H1 (cell line): ENCODE results near the gene EIF4E3.

Experiments used
- BRCA1 ChIP-seq: IDR thresholded peaks from 2 replicates; pipeline ENCODE4 v1.6.1; 2012; ENCODE audit warnings: low read depth, low read length, improper control_type of control experiment
- CHD2 ChIP-seq: IDR thresholded peaks from 2 replicates; pipeline ENCODE4 v1.6.1; 2012; ENCODE audit warnings: low read length, improper control_type of control experiment
- CTCF ChIP-seq, 3 experiments: IDR thresholded peaks; 1 replicate in 2 of 3; 2 replicates in 1 of 3; pipeline versions ENCODE4 v1.5.1 to v1.6.1; 2011; ENCODE audit warnings: low read length in 3 of 3, mild to moderate bottlenecking in 3 of 3, inconsistent platforms in 2 of 3, low read depth in 1 of 3, moderate library complexity in 1 of 3; ENCODE audit not compliant: insufficient read depth in 1 of 3; ENCODE audit errors: control extremely low read depth in 1 of 3
- EZH2 ChIP-seq: fragments of 200-600 bp; sonication (generic); IDR thresholded peaks from 2 replicates; pipeline ENCODE4 v1.7.1; 2012; ENCODE audit warnings: low read depth, mild to moderate bottlenecking, moderate library complexity, low read length, inconsistent platforms; ENCODE audit not compliant: severe bottlenecking
- JUN ChIP-seq: IDR thresholded peaks from 2 replicates; pipeline ENCODE4 v1.6.1; 2011; ENCODE audit warnings: low read depth, mild to moderate bottlenecking, improper control_type of control experiment, low read length
- PHF8 ChIP-seq: fragments of 200-600 bp; sonication (generic); conservative IDR thresholded peaks from 2 replicates; pipeline ENCODE4 v1.7.1; 2012; ENCODE audit warnings: low read depth, mild to moderate bottlenecking, inconsistent platforms, low read length, moderate library complexity
- POLR2A ChIP-seq, 2 experiments: IDR thresholded peaks; 1 replicate in 1 of 2; 2 replicates in 1 of 2; pipeline ENCODE4 v1.6.1; 2011; ENCODE audit warnings: low read depth in 2 of 2, low read length in 2 of 2, mild to moderate bottlenecking in 2 of 2; ENCODE audit errors: control extremely low read depth in 1 of 2
- POLR2AphosphoS5 ChIP-seq: IDR thresholded peaks from 2 replicates; pipeline ENCODE4 v1.6.1; 2011; ENCODE audit warnings: low read depth, low read length
- RAD21 ChIP-seq, 2 experiments: IDR thresholded peaks in 1 of 2; conservative IDR thresholded peaks in 1 of 2; 2 replicates each; pipeline ENCODE4 v1.6.1; 2011; ENCODE audit warnings: low read depth in 2 of 2, low read length in 2 of 2, improper control_type of control experiment in 1 of 2, inconsistent platforms in 1 of 2, mild to moderate bottlenecking in 1 of 2, moderate library complexity in 1 of 2
- SRF ChIP-seq: IDR thresholded peaks from 2 replicates; pipeline ENCODE4 v1.6.1; 2011; ENCODE audit warnings: mild to moderate bottlenecking, low read depth, low read length, moderate library complexity
- TAF7 ChIP-seq: optimal IDR thresholded peaks from 2 replicates; pipeline ENCODE3; 2011; ENCODE audit warnings: low read depth, mild to moderate bottlenecking, inconsistent platforms, low read length, moderate library complexity, borderline replicate concordance
- TCF12 ChIP-seq: IDR thresholded peaks from 2 replicates; pipeline ENCODE4 v1.6.1; 2011; ENCODE audit warnings: low read depth, mild to moderate bottlenecking, low read length
- ZNF274 ChIP-seq: IDR thresholded peaks from 2 replicates; pipeline ENCODE4 v1.7.0; 2012; ENCODE audit warnings: low read length, borderline replicate concordance; ENCODE audit errors: extremely low read depth

- TF ChIP-seq TCF12 (no peak), PHF8 (no peak), SRF (no peak), CTCF (IDR thresholded peaks at IDR 0.05; ENCODE audit: control extremely low read depth in 1 of 3, insufficient read depth in 1 of 3, low read depth in 1 of 3, low read length in 3 of 3) (no peak), EZH2 (no peak), JUN (no peak), ZNF274 (no peak), RAD21 (IDR thresholded peaks at IDR 0.05 in 1 of 2, conservative IDR thresholded peaks at IDR 0.05 in 1 of 2; ENCODE audit: low read depth in 2 of 2, low read length in 2 of 2) (no peak), BRCA1 (no peak), POLR2A (IDR thresholded peaks at IDR 0.05; ENCODE audit: control extremely low read depth in 1 of 2, low read depth in 2 of 2, low read length in 2 of 2) (no peak), CHD2 (no peak), TAF7 (no peak), POLR2AphosphoS5 (no peak)
Observed at GRCh38 chr3:71672807-71673206, 52.4 kb downstream of the EIF4E3 start.
